IMR-90 (cell line): ENCODE measurements around the gene MAPK9. TPM values are rescaled to one million over a fixed set of nuclear protein-coding genes. Genes with fewer than 3 reads are reported as not detected.
A peak's percentile ranks its signal among the peaks of the same experiment; 100 is the strongest.

Source experiments
- ATAC-seq: fragments of 200-7000 bp; cut with Tn5 transposase; 2 replicates; pipeline ENCODE4 v1.9.1; 2020; ENCODE audit warnings: low read depth, mild to moderate bottlenecking, moderate library complexity
- BruUV-seq: library from RNA; stranded (reverse); fragments of 400-500 nt; replicated peaks from 2 replicates; lab custom pipeline; 2021; lab: Mats Ljungman, UMichigan
- CTCF ChIA-PET: fragments of 300-600 bp; formaldehyde crosslinking; extraction: SDS; loops from one replicate; lab custom pipeline; 2021; ENCODE audit warnings: antibody characterized with exemption; lab: Yijun Ruan, JAX
- POLR2A ChIA-PET: fragments of 300-600 bp; sonication (Branson Sonifier 250); formaldehyde crosslinking; loops from one replicate; lab custom pipeline; 2022; ENCODE audit warnings: antibody characterized with exemption; ENCODE audit not compliant: unreplicated experiment; lab: Charles Lee
- DNase-seq: peaks from one replicate; pipeline ENCODE4 v3.0.0; 2013
- H2AFZ ChIP-seq: replicated peaks from 2 replicates; pipeline ENCODE3; 2013; ENCODE audit warnings: low read length, mild to moderate bottlenecking; ENCODE audit not compliant: poor library complexity
- H2AK5ac ChIP-seq: 2 replicates; pipeline ENCODE4 v1.6.1; 2013; ENCODE audit warnings: low read depth, low read length, inconsistent platforms
- H2AK9ac ChIP-seq: replicated peaks from 2 replicates; pipeline ENCODE3; 2013; ENCODE audit warnings: mild to moderate bottlenecking, low read depth, low read length, moderate library complexity; ENCODE audit not compliant: poor library complexity
- H2BK120ac ChIP-seq: 2 replicates; pipeline ENCODE4 v1.6.1; 2013; ENCODE audit warnings: low read depth, low read length, inconsistent platforms
- H2BK15ac ChIP-seq: 3 replicates; pipeline ENCODE4 v1.6.1; 2013; ENCODE audit warnings: low read depth, low read length, inconsistent platforms
- H2BK20ac ChIP-seq: 2 replicates; pipeline ENCODE4 v1.6.1; 2013; ENCODE audit warnings: low read depth, mild to moderate bottlenecking, inconsistent platforms, low read length, moderate library complexity
- H2BK5ac ChIP-seq: 2 replicates; pipeline ENCODE4 v1.6.1; 2013; ENCODE audit warnings: mild to moderate bottlenecking, low read depth, low read length, inconsistent platforms; ENCODE audit not compliant: poor library complexity, severe bottlenecking
- H3K14ac ChIP-seq: replicated peaks from 2 replicates; pipeline ENCODE4 v1.6.1; 2013; ENCODE audit warnings: low read depth, low read length, inconsistent platforms
- H3K18ac ChIP-seq: 2 replicates; pipeline ENCODE4 v1.6.1; 2013; ENCODE audit warnings: low read depth, low read length, control low read depth
- H3K23ac ChIP-seq: 2 replicates; pipeline ENCODE4 v1.6.1; 2013; ENCODE audit warnings: low read depth, low read length, inconsistent platforms
- H3K27ac ChIP-seq: 2 replicates; pipeline ENCODE4 v1.5.1; 2013; ENCODE audit warnings: mild to moderate bottlenecking, control low read depth, low read length; ENCODE audit not compliant: insufficient read depth
- H3K27me3 ChIP-seq: 2 replicates; pipeline ENCODE4 v1.6.1; 2013; ENCODE audit warnings: low read length; ENCODE audit not compliant: control insufficient read depth, insufficient read depth
- H3K36me3 ChIP-seq: 2 replicates; pipeline ENCODE4 v1.6.1; 2013; ENCODE audit warnings: low read length, mixed read lengths; ENCODE audit not compliant: control insufficient read depth, insufficient read depth
- H3K4ac ChIP-seq: 2 replicates; pipeline ENCODE4 v1.6.1; 2013; ENCODE audit warnings: low read depth, low read length, inconsistent platforms
- H3K4me1 ChIP-seq: 2 replicates; pipeline ENCODE4 v1.6.1; 2013; ENCODE audit warnings: low read length, mixed read lengths; ENCODE audit not compliant: control insufficient read depth, insufficient read depth
- H3K4me2 ChIP-seq: 2 replicates; pipeline ENCODE4 v1.6.1; 2013; ENCODE audit warnings: low read depth, mild to moderate bottlenecking, control low read depth, low read length, moderate library complexity
- H3K4me3 ChIP-seq: 2 replicates; pipeline ENCODE4 v1.5.1; 2013; ENCODE audit warnings: low read depth, mild to moderate bottlenecking, control low read depth, low read length, moderate library complexity; ENCODE audit not compliant: insufficient read depth
- H3K56ac ChIP-seq: 2 replicates; pipeline ENCODE4 v1.6.1; 2013; ENCODE audit warnings: low read length, inconsistent platforms; ENCODE audit not compliant: insufficient read depth; ENCODE audit errors: extremely low read depth
- H3K79me1 ChIP-seq, 2 experiments: 2 replicates each; pipeline ENCODE4 v1.6.1; 2013; ENCODE audit warnings: low read length in 2 of 2, inconsistent platforms in 1 of 2, low read depth in 1 of 2
- H3K9ac ChIP-seq: 2 replicates; pipeline ENCODE4 v1.6.1; 2013; ENCODE audit warnings: low read depth, low read length, control low read depth
- H3K9me1 ChIP-seq: 2 replicates; pipeline ENCODE4 v1.6.1; 2013; ENCODE audit warnings: low read length, inconsistent platforms; ENCODE audit not compliant: insufficient read depth
- H3K9me3 ChIP-seq: 2 replicates; pipeline ENCODE4 v1.6.1; 2013; ENCODE audit warnings: low read length; ENCODE audit not compliant: control insufficient read depth, insufficient read depth
- H4K20me1 ChIP-seq: 2 replicates; pipeline ENCODE4 v1.6.1; 2013; ENCODE audit warnings: low read length, inconsistent platforms; ENCODE audit not compliant: insufficient read depth
- H4K5ac ChIP-seq: 2 replicates; pipeline ENCODE4 v1.6.1; 2013; ENCODE audit warnings: mild to moderate bottlenecking, low read depth, low read length, control low read depth
- H4K8ac ChIP-seq, 2 experiments: 2 replicates each; pipeline ENCODE4 v1.6.1; 2013; ENCODE audit warnings: low read depth in 2 of 2, low read length in 2 of 2, control low read depth in 1 of 2, inconsistent platforms in 1 of 2
- H4K91ac ChIP-seq: 2 replicates; pipeline ENCODE4 v1.6.1; 2013; ENCODE audit warnings: low read depth, low read length, inconsistent platforms; ENCODE audit not compliant: insufficient read depth
- ELK1 ChIP-seq: fragments of 150-350 bp; IDR thresholded peaks from 2 replicates; pipeline ENCODE4 v1.6.1; 2016; ENCODE audit warnings: low read depth, mild to moderate bottlenecking, low read length, moderate library complexity, borderline replicate concordance
- USF2 ChIP-seq: fragments of 150-350 bp; IDR thresholded peaks from 2 replicates; pipeline ENCODE4 v1.6.1; 2017; ENCODE audit warnings: mild to moderate bottlenecking, antibody characterized with exemption, low read length, low read depth
- WGBS, 2 experiments: methylation state at CpG; one replicate each; pipeline versions ENCODE4 v1.1.5 to v1.1.7; 2013; ENCODE audit warnings: missing lambda C conversion rate in 2 of 2; ENCODE audit not compliant: insufficient read length in 1 of 2; ENCODE audit errors: extremely low coverage in 2 of 2; 5-methylcytosine and 5-hydroxymethylcytosine counted together
- dilution Hi-C: fragments of 300-500 bp; cut with HindIII; formaldehyde crosslinking; loops from one replicate; pipeline ENCODE4 v1.14.3; 2018; ENCODE audit warnings: low sequenced_read_pairs; ENCODE audit not compliant: unreplicated experiment
- in situ Hi-C: fragments of 300-500 bp; cut with MboI; formaldehyde crosslinking; loops from 3 replicates; pipeline ENCODE4 v1.14.3; 2019; ENCODE audit warnings: low sequenced_read_pairs, inconsistent platforms, mixed read lengths
- intact Hi-C: fragments of 100-400 bp; cut with micrococcal nuclease; formaldehyde crosslinking; loops from 2 replicates; pipeline ENCODE4 v1.10.0; 2022
- polyA plus RNA-seq, 3 experiments: library from polyadenylated mRNA; depleted of rRNA; stranded (reverse); fragments of >200 nt; gene quantifications; 2 replicates each; pipeline ENCODE4 v1.2.3, GENCODE V29; 2012; ENCODE audit warnings: low replicate concordance in 1 of 3
- total RNA-seq: library from RNA; depleted of rRNA; stranded (reverse); fragments of >200 nt; gene quantifications from 2 replicates; pipeline ENCODE4 v1.2.3, GENCODE V29; 2012

Gene MAPK9
- total and polyA plus RNA-seq, 2 of the 4 experiments (the other 2 are of a cell fraction) = 22.9 to 23.3 TPM

- H3K79me1 ChIP-seq = no peaks in the 10 kb centered on the region
- H2AK5ac ChIP-seq = no peak overlapping the region
- H4K20me1 ChIP-seq = no peaks in the 10 kb centered on the region
- no peak overlapping the region for H4K8ac ChIP-seq
- no peak overlapping the region for H2BK15ac ChIP-seq
- peak overlapping the region; percentile 24 for H2AK9ac ChIP-seq
- no peak overlapping the region for H4K91ac ChIP-seq
- H3K4me1 ChIP-seq = peaks cover 1% of the 10 kb centered on the region; the same call in 1 of the 2 replicates
- H3K9me3 ChIP-seq = peaks cover 14% of the 10 kb centered on the region; the same call in 1 of the 2 replicates
- ChIA-PET POLR2A (no interaction called here), CTCF (no interaction called here)
- intact Hi-C loops = no loop called here
- DNase-seq (peak; percentile 1), ATAC-seq (no peak)
- no peak overlapping the region for H2BK120ac ChIP-seq
- H2BK5ac ChIP-seq = no peak overlapping the region
- 46% methylated on average over 16 of the region's 19 CpGs; no CpG with 5 or more reads in 1 of the 2 experiments for WGBS, 2 experiments
- H2AFZ ChIP-seq = no peak overlapping the region
- dilution Hi-C loops = no loop called here
- no peak overlapping the region for H3K56ac ChIP-seq
- no peak overlapping the region for H2BK20ac ChIP-seq
- no peak overlapping the region for H4K5ac ChIP-seq
- H3K27ac ChIP-seq = no peak overlapping the region
- H3K4me3 ChIP-seq = no peak overlapping the region
- H3K9me1 ChIP-seq = no peaks in the 10 kb centered on the region; the same call in 1 of the 2 replicates
- BruUV-seq = no TSS peak
- TF ChIP-seq USF2 (0 out of 2 replicates have a peak, but pooled peaks have one; percentile 8), ELK1 (no peak)
- no peaks in the 10 kb centered on the region for H3K36me3 ChIP-seq
- H3K14ac ChIP-seq = no peak overlapping the region
- H3K23ac ChIP-seq = no peak overlapping the region
- in situ Hi-C loops = no loop called here
- peaks cover 10% of the 10 kb centered on the region; the same call in 1 of the 2 replicates for H3K27me3 ChIP-seq
- no peak overlapping the region for H3K9ac ChIP-seq
- no peak overlapping the region for H3K4ac ChIP-seq
- no peak overlapping the region for H3K18ac ChIP-seq
- H3K4me2 ChIP-seq = no peak overlapping the region
Observed at GRCh38 chr5:180212363-180213255, 79.3 kb downstream of the MAPK9 start.
